ENCODE data around the gene HSPA5. TPM values are rescaled to one million over a fixed set of nuclear protein-coding genes. Genes with fewer than 3 reads are reported as not detected.

The HSPA5 gene
- total and polyA plus RNA-seq, 4 donors = 122 to 431 (median 263) TPM

DNA sequence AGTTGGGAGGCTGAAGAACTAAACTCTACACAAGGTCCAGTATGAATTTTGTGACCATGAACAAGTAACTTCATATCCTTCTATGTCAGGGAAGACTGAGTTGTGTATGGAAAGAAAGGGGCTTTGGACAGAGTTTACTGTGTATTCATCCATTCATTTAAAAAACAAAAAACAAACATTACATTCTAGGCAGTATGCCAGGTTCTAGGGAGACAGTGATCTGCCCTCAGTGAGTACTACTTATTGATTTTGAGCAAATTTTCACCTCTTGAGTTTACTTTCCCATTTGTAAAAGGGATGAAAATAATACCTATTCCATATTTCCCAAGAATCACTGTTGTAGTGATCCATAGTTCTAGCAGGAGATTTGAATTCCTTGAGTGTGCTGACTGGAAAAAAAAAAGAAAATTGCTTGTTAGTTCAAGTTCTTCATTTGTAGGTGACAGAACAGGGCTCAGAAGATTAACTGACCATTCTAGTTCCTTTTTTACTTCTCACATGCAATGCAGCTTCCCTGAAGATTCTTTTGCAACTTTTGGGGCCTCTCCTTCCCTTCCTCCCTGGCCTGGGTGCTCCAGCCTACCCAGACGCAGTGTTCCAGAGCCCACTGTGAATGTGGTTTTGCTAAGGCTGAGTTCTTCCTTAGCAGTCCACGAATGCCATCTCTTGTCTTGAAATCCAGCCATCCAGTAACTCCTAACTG is 17.8 kb upstream of the HSPA5 start:
- Histone ChIP-seq H3K4me1 (ENCODE audit: control insufficient read depth in 5 of 5, insufficient read depth in 5 of 5, low read length in 5 of 5) (peaks cover 0 to 5% (median 0%) of the 10 kb centered on the region in 5 donors), H3K9ac (ENCODE audit: insufficient read depth in 1 of 2, low read length in 2 of 2) (no peak overlapping the region), H3K9me3 (ENCODE audit: control insufficient read depth in 4 of 4, insufficient read depth in 3 of 4, low read length in 3 of 4) (no peaks in the 10 kb centered on the region), H3K27me3 (ENCODE audit: control insufficient read depth in 3 of 3, insufficient read depth in 3 of 3, low read length in 2 of 3) (no peaks in the 10 kb centered on the region), H3K4me3 (no peak overlapping the region), H3K27ac (ENCODE audit: low read depth in 1 of 2, low read length in 1 of 2) (peak overlapping the region in 1 of 2 donors; percentile 64), H3K36me3 (ENCODE audit: control insufficient read depth in 4 of 4, insufficient read depth in 4 of 4, low read length in 4 of 4) (peaks cover 0 to 2% (median 0%) of the 10 kb centered on the region in 4 donors)
- no peak for TF ChIP-seq CTCF (IDR thresholded peaks at IDR 0.05; ENCODE audit: control extremely low read depth, extremely low read depth)
- ATAC-seq (ENCODE audit: insufficient read depth, low FRiP score) = no peak
- DNase-seq = no peak
- WGBS, 2 donors = 23 to 52% methylated on average over 2 of the region's 2 CpGs

GRCh38 chr9:125258160-125258785 is 17.1 kb upstream of the HSPA5 start:
- DNase-seq (no peak), ATAC-seq (ENCODE audit: insufficient read depth, low FRiP score) (no peak)
- Histone ChIP-seq H3K4me1 (ENCODE audit: control insufficient read depth in 5 of 5, insufficient read depth in 5 of 5, low read length in 5 of 5) (peaks cover 0 to 3% (median 0%) of the 10 kb centered on the region in 5 donors), H3K9ac (ENCODE audit: insufficient read depth in 1 of 2, low read length in 2 of 2) (no peak overlapping the region), H3K27me3 (ENCODE audit: control insufficient read depth in 3 of 3, insufficient read depth in 3 of 3, low read length in 2 of 3) (no peaks in the 10 kb centered on the region), H3K27ac (ENCODE audit: low read depth in 1 of 2, low read length in 1 of 2) (no peak overlapping the region), H3K9me3 (ENCODE audit: control insufficient read depth in 4 of 4, insufficient read depth in 3 of 4, low read length in 3 of 4) (no peaks in the 10 kb centered on the region), H3K4me3 (no peak overlapping the region), H3K36me3 (ENCODE audit: control insufficient read depth in 4 of 4, insufficient read depth in 4 of 4, low read length in 4 of 4) (no peaks in the 10 kb centered on the region)
- no peak for TF ChIP-seq CTCF (IDR thresholded peaks at IDR 0.05; ENCODE audit: control extremely low read depth, extremely low read depth)
- WGBS, 2 donors = 93% methylated on average over 6 of the region's 6 CpGs

DNA sequence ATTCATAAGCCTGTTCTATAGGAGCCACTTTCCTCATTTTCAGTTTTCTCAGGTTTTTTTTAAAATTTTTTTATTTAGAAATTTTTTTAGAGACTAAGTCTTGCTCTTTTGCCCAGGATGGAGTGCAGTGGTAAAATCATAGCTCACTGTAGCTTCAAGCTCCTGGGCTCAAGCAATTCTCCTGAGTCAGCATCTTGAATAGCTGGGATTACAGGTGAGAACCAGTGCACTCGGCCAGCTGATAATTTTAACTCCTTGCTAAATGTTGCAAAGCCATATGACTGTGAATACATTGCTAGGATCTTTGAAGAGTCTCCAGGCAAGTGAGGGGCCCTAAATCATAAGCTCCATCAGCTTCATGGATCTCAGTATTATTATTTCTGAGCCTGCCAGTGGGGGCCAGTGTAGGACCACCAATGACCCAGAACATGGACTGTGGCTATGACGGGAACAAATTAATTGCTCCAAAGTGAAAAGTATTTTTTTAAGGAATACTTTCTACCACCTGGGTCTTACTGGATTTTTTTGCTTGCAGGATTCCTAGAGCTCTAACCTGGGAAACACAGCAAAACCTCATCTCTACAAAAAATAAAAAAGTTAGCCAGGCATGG is 14.7 kb upstream of the HSPA5 start:
- Histone ChIP-seq H3K4me1 (ENCODE audit: control insufficient read depth in 5 of 5, insufficient read depth in 5 of 5, low read length in 5 of 5) (no peaks in the 10 kb centered on the region), H3K9ac (ENCODE audit: insufficient read depth in 1 of 2, low read length in 2 of 2) (no peak overlapping the region), H3K4me3 (no peak overlapping the region), H3K27me3 (ENCODE audit: control insufficient read depth in 3 of 3, insufficient read depth in 3 of 3, low read length in 2 of 3) (no peaks in the 10 kb centered on the region), H3K36me3 (ENCODE audit: control insufficient read depth in 4 of 4, insufficient read depth in 4 of 4, low read length in 4 of 4) (no peaks in the 10 kb centered on the region), H3K27ac (ENCODE audit: low read depth in 1 of 2, low read length in 1 of 2) (no peak overlapping the region), H3K9me3 (ENCODE audit: control insufficient read depth in 4 of 4, insufficient read depth in 3 of 4, low read length in 3 of 4) (no peaks in the 10 kb centered on the region)
- TF ChIP-seq CTCF (IDR thresholded peaks at IDR 0.05; ENCODE audit: control extremely low read depth, extremely low read depth) = peak; percentile 20
- DNase-seq (peak; percentile 32 to 49 (median 43)), ATAC-seq (ENCODE audit: insufficient read depth, low FRiP score) (no peak)
- 38 to 53% methylated on average over 2 of the region's 2 CpGs for WGBS, 2 donors
